Forelimb muscle (tissue), 1 donor: ENCODE measurements around the gene SEMA3F. TPM values are rescaled to one million over a fixed set of nuclear protein-coding genes. Genes with fewer than 3 reads are reported as not detected.
"Not testable (repeated sequence)": the region's sequence is repeated elsewhere in the genome, so short reads cannot be mapped to it uniquely, and the experiment has no call there.

Experiments used
- DNase-seq: peaks from one replicate; pipeline ENCODE4 v3.0.0-alpha.2; 2013; ENCODE audit warnings: low read depth
- polyA plus RNA-seq: library from polyadenylated mRNA; unstranded; fragments of 120-200 nt; gene quantifications from one replicate; pipeline ENCODE4 v1.2.1, GENCODE V29; 2013; ENCODE audit not compliant: insufficient read length

SEMA3F gene
- polyA plus RNA-seq, 1 donor = 9.0 TPM

DNA sequence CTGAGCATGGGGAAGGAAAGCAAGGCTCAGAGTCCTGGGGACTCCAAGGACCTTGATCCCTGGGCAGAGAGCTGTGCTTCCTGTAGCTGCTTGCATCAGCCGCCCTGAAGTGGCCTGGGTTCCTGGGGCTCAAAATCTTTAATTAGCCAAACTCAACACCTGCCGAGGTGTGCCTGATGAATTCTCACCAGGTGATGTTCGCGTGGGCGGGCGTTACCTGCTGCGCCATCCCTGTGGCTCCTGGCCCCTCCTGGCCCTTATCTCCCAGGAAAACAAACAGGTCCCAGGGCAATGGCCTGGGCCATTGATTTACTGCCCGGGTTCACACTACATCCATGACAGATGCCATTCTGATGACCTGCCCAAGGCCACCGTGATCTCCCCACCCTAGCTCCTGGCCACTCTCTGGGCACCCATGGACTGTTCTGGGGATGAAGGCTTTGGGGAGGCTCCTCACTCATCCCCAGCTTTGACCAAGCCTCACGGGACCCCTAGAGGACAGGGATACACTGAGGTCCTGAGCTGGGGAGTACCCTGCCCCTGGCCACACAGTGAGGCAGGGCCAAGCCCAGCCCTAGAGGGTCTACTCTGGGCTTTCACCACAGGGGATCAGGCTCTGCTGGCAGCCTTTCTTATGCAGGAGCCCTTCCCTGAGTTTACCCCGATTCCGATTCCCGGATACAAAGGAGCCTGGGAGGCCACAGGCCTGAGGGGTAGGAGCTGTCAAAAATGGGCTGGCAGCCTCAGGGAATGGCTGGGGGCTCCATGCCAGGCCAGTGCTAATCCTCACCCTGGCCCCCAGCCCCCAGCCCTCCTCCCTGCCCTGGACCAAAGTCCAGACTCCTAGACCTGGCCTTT, 55.6 kb downstream of the SEMA3F start:
- DNase-seq = no peak

DNA sequence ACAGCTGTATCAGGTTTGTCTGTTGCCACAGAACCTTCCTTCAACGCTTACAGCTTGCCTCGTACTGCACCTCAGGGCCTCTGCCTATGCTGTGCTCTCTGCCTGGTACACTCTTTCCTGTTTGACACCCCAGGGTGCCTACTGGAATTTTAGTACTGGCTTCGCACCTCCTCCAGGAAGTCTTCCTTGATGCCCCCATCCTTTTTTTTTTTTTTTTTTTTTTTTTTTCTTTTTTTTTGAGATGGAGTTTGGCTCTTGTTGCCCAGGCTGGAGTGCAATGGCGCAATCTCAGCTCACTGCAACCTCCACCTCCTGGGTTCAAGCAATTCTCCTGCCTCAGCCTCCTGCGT, 56.2 kb downstream of the SEMA3F start:
- DNase-seq = not testable (repeated sequence)

DNA sequence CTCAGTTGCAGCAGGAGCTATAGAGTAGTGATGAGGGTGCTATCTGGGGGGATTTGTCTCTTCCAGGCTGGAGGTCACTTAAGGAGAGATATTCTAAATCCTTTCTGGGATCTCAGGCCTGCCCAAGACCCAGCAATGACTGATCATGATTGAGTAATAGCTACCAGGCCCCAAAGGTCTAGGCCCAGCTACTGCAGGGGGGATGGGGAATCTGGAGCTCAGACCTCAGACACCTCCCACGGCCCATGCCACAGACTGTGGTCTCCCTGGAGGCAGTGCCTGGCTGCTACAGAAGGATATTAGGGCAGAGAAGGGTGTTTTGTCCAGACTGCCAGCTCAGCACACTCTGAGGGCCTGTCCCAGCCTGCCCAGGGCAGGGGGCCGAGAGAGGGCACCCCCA, 56.8 kb downstream of the SEMA3F start:
- no peak for DNase-seq

DNA sequence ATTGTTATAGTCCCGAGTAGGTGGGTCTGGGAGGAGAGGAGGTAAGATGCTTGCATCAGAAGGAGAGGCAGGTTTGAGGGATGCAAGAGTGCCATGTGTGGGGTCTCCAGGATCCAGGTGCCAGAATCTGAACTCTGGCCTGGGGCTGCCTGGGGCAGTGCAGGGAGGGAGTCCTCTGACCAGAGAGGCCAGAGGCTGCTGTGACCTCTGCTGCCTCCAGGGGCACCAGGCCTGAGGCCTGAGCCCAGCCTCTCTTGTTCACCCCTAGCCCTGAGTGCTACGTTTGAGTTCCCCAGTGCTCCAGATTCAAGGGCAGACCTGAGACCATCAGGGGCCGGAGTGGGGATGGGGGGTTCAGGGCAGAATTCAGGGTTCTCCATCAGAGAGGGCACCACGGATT, 57.4 kb downstream of the SEMA3F start:
- no peak for DNase-seq

DNA sequence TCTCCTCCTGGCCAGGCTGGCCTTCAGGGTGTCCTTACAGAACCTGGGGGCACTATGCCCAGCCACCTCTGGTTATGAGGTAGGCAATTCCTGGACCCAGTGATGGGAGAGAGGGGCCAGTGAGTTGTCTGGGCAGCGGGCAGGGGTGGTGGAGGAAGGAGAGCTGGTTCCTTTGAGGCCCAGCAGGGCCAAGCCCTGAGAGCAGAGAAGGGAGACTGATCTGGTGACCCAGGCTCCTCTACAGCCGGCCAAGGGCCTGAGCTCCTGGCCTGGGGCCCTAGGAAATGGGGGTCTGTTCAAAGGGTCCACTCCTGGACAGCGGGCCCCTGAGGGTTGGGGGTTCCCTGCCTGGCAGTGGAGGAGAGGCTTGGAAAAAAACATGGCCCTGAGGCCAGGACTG, 57.8 kb downstream of the SEMA3F start:
- no peak for DNase-seq

DNA sequence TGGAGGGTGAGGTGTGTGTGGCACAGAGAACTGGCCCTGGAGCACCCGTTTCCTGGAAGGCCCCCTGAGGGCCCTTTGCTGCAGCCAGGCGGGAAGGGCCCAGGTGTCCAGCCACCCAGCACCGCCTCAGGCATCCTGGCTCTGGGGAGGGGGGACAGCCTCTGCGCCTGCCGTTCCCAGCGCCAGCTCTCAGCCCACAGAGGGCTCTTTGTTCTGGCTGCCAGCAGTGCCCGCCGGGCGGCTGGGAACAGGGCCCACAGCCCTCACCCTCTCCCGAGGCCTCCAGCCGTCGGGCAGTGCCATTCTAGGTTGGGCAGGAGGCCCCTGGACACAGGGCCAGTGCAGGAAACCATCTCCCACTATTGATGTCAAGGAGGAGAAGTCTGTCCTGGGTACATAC, 58.2 kb downstream of the SEMA3F start:
- DNase-seq = no peak

DNA sequence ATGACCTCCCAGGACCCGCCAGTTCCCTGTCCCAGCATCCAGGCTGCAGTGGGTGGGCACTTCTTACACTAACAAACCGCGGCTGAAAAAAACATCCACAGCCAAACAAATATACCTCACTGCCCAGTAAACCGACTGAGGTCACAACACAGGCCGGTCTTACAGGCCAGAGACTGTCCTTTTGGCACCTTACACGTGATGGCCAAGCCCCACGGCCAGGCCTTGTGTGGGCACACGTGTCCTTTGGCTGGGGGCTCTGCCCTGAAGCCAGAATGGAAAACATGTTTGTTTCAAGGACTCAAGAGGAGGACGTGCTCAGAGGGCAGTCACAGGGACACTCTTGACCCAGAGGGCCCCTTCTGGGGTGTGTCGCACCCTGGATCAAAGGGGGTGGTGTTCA, 59.7 kb downstream of the SEMA3F start:
- no peak for DNase-seq

DNA sequence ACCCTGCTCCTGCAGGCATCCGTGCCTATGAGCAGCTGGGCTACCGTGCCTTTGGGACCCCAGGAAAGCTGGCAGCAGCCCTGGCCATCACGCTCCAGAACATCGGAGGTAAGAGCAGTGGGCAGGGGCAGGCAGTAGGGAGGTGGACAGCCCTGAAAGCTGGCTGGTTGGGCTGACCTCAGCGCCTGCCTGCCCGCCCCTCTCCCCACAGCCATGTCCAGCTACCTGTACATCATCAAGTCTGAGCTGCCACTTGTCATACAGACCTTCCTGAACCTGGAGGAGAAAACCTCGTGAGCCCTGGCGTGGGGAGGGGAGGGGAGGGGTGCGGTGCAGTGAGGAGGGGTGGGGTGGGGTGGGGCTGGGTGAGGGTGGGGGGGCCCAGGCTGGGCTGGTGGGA, 60.4 kb downstream of the SEMA3F start:
- DNase-seq = no peak

DNA sequence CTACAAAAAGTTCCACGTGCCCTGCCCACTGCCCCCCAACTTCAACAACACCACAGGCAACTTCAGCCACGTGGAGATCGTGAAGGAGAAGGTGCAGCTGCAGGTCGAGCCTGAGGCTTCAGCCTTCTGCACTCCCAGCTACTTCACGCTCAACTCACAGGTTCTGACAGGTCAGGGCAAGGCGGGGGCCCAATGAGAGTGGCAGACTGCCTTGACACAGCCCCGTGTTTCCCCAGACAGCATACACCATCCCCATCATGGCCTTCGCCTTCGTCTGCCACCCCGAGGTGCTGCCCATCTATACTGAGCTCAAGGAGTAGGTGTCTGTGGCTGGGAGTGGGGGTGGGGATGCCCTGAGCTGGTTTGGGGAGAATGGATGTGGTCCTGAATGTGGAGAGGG, 62.6 kb downstream of the SEMA3F start:
- DNase-seq = no peak

DNA sequence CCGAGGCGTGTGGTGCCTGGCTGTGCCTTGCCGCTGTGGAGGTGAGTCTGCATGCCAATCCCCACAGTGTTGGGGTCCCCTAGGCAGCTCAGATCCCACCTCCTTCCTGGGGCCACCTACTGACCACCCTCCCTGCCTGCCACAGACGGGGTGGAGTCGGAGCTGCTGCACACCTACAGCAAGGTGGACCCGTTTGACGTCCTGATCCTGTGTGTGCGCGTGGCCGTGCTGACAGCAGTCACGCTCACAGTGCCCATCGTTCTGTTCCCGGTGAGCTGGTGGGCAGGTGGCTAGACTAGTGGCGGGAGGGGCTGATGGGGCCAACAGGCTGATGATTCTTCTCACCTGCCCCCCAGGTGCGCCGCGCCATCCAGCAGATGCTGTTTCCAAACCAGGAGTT, 63.3 kb downstream of the SEMA3F start:
- no peak for DNase-seq

DNA sequence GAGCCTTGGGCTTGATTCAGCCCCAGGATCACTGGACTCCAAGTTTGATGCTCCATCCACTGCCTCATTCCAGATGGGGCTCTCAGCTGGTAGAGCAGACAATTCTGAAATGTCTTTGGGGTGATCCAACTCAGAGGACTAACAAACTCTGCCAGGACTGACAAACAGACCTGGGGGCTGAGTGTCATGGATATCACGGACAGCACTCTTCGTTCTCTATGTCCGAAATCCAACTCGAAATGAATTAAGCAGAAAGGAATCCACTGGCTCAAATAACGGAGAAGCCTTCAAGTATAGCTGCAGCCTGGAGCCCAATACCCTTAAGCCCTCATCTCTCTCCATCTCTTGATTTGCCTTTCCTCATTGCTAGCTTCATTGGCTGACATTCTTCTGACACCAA, 64.2 kb downstream of the SEMA3F start:
- DNase-seq = no peak

DNA sequence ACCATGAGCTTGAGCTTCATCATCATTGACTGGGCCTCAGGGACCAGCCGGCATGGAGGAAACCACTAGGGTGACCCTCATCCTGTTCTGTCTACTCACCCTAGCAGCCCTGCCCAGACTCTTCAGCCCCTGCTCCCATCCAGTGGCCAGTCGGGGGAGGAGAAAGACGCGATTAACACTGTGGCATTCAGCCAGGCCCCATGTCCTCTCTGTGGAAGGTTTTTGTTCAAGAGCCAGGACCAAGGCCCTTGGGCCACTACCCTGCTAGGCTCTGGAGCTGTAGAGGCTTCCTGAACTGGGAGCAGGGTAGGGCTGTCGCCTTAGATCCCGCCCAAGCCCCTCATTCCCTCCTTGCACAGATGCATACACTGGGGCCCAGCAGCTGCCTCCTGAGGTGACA, 65.0 kb downstream of the SEMA3F start:
- DNase-seq = no peak

DNA sequence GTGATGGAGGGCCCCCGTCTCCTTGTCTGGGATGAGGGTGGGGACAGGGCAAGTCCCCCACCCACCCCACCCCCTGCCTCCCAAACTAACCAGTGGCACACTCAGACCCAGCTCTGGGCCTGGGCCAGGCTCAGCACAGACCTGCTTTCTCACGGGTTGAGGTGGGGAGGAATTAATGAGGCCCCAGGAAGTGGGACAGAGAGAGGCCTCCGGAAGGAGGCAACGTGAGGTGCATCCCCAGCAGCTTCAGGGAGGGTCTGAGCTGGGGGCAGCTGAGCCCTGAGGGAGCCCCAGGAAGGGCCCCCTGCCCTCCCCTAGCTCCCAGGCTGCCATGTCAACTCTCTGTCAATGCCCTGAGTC, 65.9 kb downstream of the SEMA3F start:
- no peak for DNase-seq

DNA sequence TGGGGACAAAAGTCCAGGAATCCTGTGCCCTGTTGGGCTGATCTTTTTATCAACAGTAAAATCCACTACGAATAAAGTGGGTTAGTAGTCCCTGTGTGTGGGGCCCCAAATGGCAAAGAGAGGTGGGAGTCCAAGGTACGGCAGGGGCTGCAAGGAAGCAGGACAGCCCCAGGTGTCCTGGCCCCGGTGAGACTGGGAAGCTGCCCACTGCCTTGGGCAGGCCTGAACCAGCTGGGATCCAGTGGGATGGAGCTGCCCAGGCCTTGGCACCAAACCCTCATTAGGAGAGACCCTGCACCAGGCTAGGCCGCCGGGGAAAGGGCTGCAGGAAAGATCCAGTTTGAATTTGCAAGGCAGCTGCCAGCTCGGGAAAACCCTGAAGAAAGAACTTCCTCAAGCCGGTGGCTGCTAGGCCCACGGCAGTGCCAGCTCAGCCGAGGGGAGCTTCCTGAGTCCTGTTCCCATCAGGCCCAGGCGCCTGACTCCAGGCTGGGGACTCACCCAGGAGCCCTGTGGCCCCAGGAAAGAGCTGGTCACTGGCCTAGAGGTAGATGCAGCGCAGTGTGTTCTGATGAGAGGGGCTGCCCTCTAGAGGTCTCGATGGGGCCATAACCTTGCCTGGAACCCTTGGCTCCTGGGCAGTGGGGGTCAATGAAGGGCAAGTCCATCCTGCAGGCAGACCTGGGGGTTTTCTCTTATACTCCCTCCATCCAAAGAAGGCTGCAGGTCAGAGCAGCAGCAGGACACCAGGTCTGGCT, 66.5 kb downstream of the SEMA3F start:
- DNase-seq = no peak

DNA sequence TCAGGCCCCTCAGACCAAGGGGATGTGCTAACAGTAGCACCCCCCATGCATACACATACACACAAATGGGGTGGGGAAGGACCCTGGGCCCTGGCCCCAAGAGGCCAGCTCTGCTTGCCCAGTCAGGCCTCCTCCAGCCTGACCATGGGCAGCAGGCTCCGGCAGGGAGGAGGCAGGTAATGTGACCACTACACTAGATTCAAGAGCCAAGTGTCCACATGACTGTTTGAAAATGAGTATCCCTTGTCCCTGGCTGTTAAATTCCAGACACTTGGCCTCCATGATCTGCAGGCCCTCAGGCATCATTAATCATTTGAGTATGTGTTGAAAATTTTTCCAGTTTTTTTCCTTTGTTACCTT, 67.0 kb downstream of the SEMA3F start:
- no peak for DNase-seq

DNA sequence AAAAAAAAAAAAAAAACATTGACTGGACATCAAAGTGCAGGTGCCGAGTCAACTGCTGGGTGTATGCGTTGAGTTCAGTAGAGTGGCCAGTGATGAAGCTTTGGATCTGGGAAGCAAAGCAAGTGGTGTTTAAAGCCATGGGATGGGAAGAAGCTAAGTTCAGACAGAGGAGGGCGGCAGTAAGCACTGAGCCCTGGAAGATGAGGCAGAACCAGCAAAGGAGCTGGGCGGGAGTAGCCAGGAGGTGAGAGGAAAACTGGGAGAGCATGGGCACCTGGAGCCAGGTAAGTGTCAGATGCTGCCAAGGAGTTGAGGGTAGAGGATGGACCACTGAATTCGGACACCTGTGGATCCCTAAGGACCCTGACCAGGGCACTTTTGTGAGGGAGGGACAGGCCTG, 69.5 kb downstream of the SEMA3F start:
- DNase-seq = no peak

DNA sequence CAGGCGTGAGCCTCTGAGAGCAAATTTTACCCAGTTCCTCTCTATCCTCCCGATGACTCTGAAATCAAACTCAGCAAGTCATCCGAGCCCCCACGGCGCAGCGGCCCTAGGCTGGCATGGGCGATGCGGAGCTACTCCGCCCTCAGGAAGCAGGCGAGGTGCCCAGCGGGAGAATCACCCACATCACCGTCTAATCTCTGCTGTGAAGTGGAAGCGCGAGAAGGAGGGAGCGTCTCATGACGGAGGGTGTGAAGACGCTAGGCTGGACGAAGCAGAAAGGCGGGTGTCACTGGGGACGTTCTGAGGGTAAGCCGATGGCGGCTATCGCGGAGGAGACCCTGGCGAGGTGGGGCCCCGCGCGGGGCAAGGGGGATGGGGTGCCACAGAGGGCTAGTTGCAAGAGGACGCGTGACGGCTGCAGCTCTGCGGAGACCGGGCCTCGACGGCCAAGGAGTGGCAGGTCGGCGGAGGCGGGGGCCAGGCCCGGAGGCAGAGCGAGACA, 71.8 kb downstream of the SEMA3F start:
- no peak for DNase-seq

DNA sequence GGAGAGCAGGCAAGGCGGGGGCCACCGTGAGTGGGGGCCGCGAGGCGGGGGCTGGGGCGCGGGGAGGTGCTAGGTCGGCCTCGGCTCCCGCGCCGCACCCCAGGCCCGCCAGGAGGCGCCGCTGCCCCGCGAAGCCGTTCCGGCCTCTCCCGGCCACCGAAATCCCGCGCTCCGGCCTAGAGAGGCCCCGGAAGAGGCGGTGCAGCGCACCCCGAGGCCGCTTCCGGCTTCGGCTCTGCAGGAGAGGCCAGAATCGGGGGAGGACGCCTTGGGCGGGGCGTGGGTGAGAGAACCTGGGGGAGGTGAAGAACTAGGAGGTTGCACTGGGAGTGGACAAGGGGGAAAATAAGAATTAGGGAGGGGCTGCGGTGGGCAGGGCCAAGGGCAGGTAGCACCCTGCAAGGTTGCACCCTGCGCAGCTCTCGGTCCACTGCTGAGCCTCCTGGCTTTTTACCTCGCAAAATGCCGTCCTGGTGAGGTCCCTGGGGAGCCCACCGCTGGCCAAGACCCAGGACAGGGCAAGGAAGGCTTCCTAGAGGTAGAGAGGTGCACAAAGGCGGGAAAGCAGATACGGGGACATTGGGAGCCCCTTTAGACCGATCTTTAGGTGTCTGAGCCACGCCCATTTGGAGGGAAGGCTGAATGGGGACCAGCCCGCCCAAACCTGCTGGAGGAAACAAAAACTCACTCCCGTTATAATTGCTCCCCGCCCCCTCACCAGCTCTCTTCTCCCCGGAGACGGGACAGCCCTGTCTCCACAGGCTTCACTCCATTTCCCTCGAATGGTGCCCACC, 72.5 kb downstream of the SEMA3F start:
- DNase-seq = peak; percentile 74

DNA sequence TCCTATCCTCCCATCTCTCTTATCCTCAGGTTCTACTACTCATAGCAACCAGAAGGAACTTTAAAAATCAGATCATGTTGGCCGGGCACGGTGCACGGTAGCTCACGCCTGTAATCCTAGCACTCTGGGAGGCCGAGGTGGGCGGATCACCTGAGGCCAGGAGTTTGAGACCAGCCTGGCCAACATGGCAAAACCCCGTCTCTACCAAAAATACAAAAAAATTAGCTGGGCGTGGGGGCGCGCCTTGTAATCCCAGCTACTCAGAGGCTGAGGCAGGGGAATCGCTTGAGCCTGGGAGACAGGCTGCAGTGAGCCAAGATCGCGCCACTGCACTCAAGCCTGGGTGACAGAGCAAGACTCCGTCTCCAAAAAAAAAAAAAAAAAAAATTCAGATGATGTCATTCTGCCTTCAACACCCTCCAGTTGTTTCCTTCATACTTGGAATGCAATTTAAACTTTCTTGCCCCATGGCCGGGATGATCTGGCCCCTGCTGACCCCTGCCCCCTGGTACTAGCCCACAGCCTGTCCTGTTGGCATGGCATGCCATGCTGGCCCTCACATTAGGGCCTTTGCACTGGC, 73.2 kb downstream of the SEMA3F start:
- DNase-seq = not testable (repeated sequence)

DNA sequence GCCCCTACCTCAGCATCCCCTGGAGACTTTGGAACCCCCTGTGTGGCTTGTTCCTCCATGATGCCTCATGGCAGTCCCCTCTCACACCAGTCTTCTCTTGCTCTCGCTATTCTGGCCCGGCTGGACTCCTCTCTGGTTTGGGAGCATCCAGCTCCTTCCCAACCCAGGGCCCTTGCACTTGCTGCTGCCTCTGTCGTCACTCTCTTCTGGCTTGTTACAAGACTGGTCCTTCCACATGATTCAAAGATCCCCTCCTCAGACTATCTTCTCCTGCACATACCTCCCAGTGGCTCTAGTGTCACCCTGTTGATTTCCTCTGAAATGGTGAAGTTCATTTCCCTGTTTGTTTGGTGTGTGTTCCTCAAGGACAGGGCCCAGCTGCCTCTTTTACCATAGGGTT, 74.4 kb downstream of the SEMA3F start:
- no peak for DNase-seq

DNA sequence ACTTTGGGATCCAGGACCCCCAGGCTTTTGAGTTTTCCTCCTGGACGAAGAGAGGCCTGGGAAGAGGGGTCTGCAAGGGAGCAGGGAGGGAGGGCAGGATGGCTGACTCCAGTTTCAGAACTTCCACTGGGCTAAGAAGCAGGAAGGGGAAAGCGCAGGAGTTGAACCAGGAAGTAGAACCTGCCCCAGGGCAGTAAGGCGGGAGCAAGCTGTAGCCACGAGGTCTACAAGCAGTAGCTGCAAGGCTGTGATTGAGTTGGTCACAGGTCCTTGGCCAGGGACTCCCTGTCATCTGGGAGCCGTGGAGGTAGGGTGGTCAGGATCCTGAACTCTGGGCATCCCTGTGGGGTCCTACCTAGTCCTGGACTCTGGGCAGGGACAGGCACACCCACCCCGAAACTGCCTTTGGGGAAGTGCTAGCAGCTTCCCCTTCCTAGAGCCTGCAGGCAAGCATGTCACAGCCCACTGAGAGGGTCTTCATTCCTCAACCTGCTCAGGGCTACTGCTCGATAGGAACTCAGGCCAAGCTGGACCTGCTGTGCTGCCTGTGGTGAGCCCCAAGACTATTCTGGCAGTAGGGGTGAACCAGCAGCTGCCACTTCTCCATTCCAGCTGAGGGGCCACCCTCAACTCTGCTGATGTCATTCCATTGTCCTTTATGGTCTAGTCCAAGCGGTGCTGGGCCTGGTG, 75.1 kb downstream of the SEMA3F start:
- no peak for DNase-seq

DNA sequence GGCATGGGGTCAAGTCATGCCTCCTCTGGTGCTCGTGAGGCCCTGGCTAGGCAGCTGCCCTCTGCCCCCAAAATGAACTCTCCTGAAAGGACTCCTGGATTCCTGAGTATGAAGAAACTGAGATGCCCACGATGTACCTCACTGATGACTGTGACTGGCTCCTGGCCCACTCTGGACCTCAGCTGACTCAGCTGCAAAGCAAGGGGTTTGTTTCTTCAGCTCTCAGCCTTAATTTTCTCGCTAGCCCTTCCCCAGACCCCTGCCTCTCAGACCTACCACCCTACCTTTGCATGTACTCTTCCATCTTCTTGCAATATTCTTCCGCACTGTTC, 75.6 kb downstream of the SEMA3F start:
- no peak for DNase-seq
